Measurements from ENCODE around the gene CDK18.

The CDK18 gene

GRCh38 chr1:205582046-205582445 is 77.6 kb downstream of the CDK18 start:
- no peak for FAIRE-seq

More at GRCh38 chr1:205582046-205582445, 77.6 kb downstream of the CDK18 start:
- no peak for DNase-seq (ENCODE audit: insufficient read length, low spot score)

Measured in HTR-8/SVneo (cell line).